Measurements from ENCODE around the gene CNKSR2.
A peak's percentile ranks its signal among the peaks of the same experiment; 100 is the strongest.

The CNKSR2 gene
- total RNA-seq, result 7.9 to 22.8 (median 11.0) reads per million in 4 donors

DNA sequence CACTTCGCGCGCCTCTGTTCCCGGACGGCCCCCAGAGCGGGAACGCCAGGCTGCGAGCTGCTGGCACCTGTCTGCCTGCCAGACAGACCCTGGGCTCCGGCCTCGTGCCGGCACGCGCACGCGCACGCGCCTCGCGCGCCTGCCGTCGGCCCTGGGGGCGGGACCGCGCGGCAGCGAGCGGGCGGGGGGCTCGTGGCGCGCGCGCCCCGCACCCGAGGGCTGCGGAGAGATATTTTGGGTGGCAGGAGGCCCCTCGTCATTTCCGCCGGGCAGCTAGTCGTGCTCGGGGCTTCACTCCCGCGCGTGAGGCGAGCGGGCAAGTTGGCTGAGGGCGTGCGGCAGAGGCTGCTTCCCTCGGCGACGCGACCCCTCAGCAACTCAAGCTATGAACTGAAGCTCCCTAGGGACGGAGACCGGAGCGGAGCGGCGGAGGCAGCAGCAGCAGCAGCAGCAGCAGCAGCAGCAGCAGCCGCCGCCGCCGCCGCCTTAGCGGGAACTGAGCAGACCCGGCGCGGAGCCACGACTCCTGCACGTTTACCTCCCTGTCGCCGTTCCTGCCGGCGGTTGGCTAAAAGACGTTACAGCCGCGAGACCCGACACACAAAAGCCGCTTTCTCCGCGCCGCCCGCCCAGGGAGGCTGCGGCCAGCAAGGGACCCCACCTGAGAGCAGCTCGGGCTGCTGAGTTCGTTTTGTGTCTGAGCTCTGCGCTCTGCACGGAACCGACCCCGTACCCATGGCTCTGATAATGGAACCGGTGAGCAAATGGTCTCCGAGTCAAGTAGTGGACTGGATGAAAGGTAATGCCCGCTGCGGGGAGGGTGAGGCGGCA lies at the start of gene CNKSR2:
CNKSR2 (plus strand) TSS at position 256 of the 831 bp plus-strand sequence; CDS start at position 736, 480 bp downstream.
- DNase-seq, result peak; percentile 29 to 58 (median 51)

DNA sequence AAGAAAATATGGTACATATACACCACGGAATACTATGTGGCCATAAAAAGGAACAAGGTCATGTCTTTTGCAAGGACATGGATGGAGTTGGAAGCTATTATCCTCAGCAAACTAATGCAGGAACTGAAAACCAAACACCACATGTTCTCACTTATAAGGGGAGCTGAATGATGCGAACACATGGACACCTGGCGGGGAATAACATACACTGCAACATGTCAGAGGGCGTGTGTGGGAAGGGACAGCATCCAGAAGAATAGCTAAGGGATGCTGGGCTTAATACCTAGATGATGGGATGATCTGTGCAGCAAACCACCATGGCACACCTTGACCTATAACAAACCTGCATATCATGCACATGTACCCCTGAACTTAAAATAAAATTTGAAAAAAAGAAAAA lies 19.5 kb upstream of the CNKSR2 start:
- no peak for DNase-seq

DNA sequence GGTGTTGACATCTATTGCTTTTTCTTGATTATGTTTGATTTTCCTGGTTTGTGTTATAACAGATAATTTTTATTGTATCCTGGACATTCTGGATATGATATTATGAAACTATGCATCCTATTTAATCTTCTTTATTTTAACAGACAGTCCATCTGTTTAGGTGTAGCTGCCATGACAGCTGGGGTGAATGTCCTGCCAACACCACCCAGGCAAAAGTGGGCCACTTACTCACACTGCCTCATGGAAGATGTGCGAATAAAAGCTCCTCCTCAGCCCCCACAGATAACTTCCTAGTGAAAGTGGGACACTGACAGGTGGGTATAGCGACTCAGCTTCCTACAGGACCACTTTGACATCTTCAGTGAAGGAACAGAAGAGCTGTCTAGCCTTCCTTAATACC lies 18.4 kb upstream of the CNKSR2 start:
- no peak for DNase-seq

DNA sequence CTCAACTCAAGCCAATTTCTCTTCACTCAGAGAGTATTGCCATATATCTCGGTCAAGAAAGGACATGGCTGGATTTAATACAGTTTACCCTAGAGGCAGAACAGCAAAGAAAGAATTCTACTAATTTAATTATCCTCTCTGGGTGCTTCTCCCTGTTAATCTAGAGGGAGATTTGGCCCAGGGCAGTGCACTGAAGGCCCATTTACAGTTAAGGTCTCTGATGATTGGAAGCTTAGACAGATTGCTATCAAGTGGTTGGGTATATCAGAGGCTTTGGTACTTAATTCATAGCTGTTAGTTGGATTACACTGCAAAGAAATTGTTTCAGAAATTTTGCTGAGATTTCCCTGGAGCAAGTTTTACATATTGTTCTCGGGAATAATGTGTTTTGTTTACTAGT lies 4.6 kb upstream of the CNKSR2 start:
- DNase-seq, result no peak

DNA sequence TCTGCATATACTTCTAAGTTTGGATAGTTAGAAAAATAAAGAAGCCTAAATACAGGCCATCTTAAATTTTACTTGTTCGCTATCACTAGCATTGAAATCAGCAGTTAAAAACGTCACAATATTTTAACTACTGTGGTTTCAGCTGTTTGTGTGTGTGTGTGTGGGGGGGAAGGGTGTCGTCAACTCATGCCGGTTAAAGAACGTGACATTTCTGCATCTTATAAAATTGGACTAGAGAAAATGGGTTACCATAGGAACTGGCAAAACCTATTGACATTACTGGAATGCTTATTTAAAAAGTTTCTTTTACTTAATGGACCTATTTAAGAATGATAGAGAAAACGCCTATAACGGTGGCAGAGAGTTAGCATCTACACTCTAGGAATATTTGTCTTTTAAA lies 1.2 kb upstream of the CNKSR2 start:
- DNase-seq, result no peak

DNA sequence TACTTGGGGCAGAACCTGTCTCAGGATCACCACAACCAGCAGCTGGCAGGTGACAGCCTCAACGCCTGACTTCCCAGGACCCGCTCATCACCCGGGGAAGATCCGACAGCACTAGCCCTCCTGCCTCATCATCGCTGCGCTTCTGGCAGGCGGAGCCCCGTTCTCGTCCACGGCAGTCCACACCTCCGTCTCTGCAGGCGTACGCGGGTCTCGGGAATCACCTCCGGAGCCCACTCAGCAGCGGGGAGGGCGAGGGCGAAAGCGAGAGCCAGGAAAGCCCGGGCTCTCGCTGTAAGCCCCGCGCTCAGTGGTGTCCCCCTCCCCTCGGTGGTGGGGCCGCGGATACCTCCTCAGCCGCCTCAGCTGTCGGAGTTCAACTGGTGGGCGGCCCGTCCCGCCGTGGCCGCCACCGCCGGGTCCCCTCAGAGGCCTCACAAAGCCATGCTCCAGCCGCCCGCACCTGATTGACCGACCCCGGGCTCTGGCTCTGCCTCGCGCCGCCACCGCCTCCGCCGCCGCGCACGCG lies 518 bp upstream of the CNKSR2 start:
- DNase-seq, result peak in 2 of 5 donors; percentile 8 to 17

DNA sequence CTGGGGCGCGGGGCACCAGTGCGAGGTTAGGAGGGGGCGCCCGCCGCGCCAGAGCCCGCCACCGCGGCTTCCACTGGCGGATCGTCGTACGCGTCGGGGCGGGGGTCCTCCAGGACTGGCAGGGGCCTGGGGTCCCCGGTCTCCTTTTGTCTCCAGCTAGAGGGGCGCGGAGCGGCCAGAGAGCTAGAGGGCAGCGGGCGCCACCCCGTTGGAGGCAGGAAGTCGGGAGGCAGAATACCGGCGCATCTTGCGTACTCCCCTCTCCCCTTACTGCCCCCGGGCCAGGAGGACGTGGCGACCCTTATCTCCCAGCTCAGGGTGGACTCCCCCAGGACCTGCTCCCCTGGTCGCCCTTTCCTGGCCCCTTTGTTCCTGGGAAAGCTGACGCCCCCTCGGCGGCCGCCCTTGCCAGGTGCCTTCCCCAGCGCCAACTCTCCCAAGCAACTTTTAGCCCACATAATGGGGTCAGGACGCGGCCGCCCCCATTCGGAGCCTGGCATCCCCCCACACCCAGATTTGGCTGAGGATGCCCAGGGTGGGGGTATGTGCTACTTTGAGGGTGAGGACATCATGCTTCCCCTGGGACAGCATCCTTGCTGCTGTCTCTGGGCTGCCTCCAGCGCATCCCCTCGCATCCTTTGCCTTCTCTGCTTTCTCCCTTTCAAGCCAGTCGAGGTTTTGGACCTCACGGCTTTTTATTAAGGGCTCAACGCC lies 933 bp downstream of the CNKSR2 start:
- peak in 1 of 5 donors; percentile 1 for DNase-seq

DNA sequence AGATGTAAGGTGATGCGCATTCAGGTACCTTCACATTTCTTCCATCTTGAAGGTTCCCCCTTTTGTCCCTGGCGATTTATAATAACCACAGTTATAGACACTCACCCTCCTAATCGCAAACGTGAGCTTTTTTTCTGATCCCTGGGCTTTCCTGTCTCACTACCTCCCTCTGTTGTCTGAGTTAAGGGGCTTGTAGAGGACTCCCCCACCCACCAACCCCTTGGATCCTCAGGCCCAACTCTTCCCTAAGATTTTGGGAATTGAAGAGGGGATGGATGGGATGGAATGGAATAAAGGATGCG lies 1.4 kb downstream of the CNKSR2 start:
- DNase-seq, result no peak

DNA sequence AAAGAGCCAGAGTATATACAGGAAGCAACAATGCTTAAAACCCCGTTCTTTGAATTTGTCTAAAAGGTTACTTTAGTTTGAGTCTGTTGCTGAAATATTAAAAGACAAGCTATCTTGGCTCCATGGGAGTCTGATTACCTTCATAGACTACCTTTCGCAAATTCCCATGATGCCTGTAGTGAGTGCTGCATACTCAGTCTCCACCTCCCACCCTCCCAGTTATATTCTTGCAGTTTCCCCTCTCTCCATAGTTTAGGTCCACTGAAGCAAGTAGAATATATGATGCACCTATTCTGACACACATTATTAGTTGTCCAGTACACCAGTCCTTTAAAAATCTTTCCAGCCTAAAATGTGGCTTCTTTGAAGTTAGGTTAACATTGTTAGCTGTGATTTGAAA lies 2.4 kb downstream of the CNKSR2 start:
- no peak for DNase-seq

DNA sequence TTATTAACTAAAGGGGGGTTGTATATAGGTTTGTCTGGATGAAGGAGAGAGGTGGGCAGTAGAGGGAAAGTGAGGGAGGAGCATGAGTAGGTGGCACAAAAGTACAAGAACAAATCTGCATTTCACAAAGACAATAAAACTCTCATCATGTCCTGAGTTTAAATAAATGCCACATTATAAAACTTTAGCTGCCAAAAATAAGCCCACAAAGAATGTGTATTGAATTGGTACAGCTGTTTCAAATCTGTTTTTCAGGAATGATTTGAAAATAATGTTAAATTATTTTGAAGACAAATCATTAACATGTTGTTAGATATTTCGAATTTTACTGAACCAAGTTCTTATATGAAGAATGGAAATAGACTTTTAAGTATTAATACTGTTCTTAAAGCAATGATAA lies 5.8 kb downstream of the CNKSR2 start:
- DNase-seq, result no peak

DNA sequence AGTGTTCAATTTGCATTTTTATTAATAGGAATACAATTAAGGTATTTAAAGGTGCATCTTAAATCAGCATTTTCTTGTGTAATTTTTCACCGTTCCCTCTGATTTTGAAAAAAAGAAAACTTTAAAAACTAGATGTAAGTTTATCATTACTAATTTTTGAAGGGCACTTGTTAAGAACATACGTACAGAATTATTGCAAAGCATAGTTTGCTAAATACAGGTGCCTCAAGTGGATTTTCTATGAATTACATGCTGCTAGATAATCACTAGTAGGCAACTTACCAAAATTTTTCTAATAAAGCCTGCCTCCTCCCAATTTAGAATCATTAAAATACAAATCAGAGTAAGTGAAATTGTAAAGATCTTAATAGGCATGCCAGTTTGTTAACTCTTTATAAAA lies 8.5 kb downstream of the CNKSR2 start:
- DNase-seq, result no peak

DNA sequence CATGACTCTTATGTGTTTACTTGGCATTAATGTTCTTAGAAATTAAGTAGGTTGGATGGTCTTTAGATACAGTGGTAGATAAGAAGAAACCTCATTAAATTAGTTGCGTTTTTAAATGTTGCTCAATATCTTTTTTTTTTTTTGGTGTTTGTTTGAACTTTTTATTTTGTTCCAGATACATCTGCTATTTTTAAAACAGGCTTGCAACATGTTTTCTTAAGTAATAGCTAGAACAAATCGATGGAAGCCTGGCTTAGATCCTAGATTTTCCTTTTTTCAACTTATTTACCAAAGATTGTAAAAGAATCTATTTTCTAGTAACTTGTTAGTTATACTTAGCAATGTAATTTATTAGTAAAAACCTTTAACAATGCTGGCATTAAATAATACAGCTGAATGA lies 9.3 kb downstream of the CNKSR2 start:
- DNase-seq, result no peak

DNA sequence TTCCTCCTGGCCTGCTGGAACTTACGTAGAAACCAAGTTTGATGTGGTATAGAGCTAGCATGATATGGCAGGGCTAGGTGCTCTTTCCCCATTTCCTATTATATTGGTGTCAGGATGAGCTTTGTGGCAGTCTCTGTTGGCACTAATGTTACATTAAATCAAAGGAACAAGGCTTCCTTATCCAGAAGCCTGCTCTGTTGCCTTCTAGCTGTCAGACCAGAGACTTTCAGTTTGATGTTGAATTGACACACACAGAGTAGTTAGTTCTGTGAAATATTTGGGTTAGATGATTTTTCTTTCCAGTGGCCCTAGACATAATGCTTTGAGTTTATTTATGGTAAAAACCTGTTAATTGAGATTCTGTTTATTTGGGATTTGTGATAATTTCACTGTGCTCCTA lies 10.0 kb downstream of the CNKSR2 start:
- DNase-seq, result no peak

DNA sequence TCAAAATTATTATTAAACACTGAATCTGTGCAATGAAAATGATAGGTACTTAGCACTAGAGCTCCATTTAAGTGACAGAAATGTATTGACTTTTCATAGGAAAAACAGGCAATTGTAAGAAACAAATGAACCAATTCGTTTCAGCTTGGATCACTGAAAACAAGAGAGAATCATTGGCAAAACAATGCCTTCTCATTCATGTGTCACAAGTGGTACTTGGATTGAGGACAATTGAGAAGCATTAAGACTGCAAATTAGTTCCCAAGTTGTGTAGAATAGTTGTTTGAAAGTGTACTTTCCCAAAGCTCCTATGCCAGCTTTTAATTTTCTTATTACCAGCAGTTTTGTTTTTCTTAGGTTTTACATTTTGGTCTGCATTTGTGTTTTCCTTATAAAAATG lies 20.6 kb downstream of the CNKSR2 start:
- no peak for DNase-seq

DNA sequence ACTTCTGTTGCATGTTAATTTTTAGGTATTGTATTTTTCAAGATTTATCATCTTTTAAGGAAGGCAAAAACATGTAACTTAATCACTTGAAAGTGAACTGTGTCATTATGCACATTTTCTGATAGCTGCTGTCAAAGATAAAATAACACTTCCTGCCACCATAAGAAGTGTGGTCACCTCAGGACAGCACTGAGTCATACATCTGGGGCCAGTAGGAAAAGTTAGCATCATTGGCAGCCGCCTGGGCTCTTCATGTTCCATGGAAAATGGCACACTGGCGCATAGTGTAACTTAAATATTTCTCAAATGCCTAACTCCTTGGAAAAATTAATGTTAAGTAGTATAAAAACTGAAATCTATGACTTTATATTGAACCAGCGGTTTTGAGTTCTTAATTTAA lies 24.2 kb downstream of the CNKSR2 start:
- DNase-seq, result no peak

DNA sequence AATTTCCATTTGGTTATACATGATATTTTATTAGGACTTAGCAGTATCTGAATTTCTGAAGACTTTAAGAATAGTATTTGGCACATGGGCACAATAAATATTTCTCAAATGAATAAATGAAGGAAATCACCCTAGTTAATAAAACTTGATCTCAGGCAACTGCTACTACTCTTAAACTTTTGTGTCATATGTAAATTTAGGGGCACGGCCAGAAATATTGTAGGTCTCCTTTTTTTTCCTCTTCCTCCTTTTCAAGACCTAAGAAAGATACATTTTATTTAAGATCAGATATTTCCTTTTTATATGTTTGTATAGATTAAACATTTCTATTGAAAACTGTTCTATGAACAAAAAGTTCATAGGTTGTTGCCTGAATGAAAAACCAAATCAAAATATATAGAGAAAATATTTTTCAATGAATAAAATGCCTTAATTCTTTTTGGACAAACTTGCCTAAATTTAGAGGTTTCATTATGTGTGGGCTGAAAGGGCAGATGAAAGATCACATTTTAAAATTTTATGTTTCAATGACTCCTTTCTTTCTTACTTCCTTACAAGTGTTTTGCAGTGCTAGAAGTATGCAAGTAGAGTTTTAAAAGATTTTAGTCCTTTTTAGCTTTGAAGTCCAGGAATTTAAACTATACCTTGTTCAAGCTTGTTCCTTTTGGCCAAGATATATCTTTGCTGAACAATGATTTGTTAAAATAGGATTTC lies 26.3 kb downstream of the CNKSR2 start:
- DNase-seq, result no peak

DNA sequence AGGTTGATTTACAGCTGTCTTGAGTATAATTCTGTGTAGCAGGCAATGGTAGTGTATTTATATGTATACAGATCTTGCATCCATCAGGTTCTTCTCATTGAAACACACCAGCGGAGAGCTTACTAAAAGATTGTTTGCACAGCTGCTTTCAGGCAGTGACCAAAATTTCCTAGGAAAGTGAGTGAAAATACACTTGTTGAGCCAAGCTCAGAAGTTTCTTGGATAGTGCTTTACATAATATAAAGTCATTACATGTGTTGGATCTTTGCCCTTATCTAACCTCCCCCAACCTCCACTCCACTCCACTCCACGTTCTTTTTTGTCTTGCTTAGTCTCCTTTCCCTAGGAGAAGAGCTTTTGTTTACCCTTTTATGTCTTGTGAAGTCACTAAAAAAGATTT lies 34.1 kb downstream of the CNKSR2 start:
- no peak for DNase-seq

DNA sequence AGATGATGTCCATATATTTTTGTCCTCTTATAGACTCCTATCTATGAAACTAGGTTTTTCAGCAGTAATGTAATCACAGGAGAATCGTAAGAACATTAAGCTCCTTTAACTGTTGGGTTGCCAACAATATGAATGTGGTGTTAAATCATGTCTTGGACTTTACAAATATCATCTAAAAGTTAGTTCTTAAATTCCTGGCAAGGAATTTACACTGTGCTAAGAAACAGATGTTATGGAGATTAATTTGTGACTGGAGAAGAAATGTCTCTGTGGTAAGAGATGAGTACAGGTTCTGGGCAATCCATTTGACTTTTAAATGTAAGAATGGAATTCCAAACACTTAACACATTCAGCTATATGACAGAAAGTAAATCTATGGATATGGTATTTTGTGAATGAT lies 34.6 kb downstream of the CNKSR2 start:
- no peak for DNase-seq

DNA sequence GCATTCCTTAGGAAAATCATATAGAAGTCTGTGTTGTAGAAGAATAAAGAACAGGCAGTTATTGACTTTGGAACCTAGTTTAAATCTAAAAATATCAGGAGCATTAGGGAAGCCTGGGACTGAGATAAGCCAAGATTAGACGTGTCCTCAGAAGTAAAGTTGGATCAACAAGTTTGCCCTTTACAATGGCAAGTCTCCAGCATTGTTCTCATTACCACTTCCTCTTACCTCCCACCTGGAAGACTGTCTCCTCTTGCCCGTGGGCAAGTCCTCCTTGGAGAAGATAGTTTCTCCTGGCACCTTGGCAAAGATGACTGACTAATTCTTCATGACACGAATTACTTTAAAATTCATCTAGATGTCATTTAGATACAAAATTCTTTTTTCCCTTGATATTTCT lies 37.8 kb downstream of the CNKSR2 start:
- no peak for DNase-seq

DNA sequence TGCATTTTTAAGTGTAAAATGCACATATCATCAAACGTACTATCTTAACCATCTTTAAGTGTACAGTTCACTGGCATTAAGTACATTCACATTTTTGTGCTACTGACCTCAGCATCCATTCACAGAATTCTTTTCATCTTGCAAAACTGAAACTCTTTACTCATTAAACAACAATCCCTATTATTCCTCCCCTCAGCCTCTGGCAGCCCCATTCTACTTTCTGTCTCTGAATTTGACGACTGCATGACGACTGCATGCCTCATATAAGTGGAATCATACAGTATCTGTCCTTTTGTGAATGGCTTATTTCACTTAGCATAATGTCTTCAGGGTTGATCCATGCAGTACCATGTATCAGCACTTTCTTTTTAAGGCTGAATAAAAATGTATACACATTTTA lies 38.7 kb downstream of the CNKSR2 start:
- DNase-seq, result no peak

DNA sequence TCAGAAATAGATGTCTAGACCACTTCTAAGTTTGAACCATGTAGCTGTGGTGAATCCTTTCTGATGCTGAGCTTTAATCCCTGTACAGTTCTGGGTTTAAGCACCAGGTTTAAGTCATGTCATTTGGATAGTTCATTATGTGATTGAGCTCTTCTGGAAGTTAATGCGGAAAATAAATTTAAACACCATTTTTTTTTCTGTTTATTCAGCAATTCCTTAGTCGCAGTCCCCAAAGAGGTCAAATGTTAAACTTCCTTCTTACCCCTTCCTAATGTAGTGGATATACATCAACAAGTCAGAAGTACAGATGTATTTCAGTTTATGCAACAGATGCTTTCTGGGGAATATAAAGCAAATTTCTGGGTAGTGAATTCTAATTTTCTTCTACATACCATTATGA lies 52.9 kb downstream of the CNKSR2 start:
- DNase-seq, result no peak

DNA sequence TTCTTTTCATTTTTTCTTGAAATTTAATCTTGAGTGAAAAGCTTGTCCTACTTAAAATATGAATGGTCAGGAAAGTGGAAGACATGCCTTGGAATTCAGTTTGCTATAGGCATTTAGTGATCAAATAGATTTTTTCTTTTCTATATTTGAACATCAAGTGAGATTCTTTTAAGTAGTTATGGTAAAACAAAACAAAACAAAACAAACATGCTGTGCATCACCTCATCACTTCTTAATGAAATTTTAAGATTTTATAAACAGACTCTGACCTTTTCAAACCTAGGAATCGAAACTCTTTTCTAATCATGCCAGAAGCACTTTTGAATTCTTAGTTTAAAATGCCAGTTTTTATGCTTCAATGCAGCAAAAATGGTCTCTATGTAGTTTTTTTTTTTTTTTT lies 62.8 kb downstream of the CNKSR2 start:
- DNase-seq, result no peak

DNA sequence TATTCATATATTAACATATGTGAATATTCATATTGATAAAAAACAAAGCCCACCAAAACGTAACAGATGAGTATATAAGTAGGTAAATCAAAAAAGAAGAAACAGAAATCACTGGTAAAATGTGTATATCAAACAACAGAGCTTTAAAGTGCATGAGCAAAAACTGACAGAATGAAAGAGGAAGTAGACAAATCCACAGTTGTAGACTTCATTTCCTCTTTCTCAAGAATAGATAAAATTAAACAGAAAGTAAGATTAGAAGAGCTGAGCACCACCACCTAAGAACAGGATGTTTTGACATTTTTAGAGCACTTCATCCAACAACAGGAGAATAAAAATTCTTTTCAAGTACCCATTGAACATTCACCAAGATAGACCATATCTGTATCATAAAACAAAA lies 64.6 kb downstream of the CNKSR2 start:
- peak in 1 of 5 donors; percentile 47 for DNase-seq

DNA sequence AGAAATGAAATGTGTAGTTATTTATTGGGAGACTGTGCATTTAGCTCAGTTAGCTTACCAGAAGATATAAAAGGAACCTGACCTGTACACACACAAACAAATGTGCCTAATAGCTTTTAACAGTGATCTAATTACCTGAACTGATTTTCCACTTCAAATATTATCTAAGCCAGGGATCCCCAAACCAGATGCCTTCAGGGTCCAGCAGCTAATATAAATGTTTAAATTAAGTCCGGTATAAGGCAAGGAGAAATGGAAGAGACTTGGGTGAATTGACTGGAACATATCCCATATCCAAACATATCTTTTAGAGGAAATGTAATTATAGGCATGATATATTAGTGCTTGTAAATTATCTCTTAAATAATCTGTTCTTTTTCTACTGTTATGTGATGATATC lies 66.7 kb downstream of the CNKSR2 start:
- DNase-seq, result no peak
